GM23338 (cell line): ENCODE measurements around the gene UPF1. TPM values are rescaled to one million over a fixed set of nuclear protein-coding genes. Genes with fewer than 3 reads are reported as not detected.

Experiments used
- ATAC-seq: fragments of 200-7000 bp; cut with Tn5 transposase; 3 replicates; pipeline ENCODE4 v1.9.1; 2020
- DNase-seq: peaks from one replicate; pipeline ENCODE4 v3.0.0-alpha.2; 2015; ENCODE audit warnings: low spot score
- H2AFZ ChIP-seq: fragments of 200-600 bp; sonication (generic); 2 replicates; pipeline ENCODE4 v1.8.0; 2016; ENCODE audit warnings: antibody characterized with exemption, mild to moderate bottlenecking, moderate library complexity
- H3F3A ChIP-seq: fragments of 200-600 bp; sonication (generic); replicated peaks from 2 replicates; pipeline ENCODE4 v1.8.0; 2017; ENCODE audit warnings: antibody characterized with exemption, mixed run types, low read depth
- H3K27ac ChIP-seq: fragments of 200-600 bp; sonication (generic); 2 replicates; pipeline ENCODE4 v1.6.1; 2016; ENCODE audit warnings: low read depth
- H3K27me3 ChIP-seq: fragments of 200-600 bp; sonication (generic); 2 replicates; pipeline ENCODE4 v1.8.0; 2016; ENCODE audit warnings: mild to moderate bottlenecking, mixed run types, moderate library complexity; ENCODE audit not compliant: insufficient read depth
- H3K36me3 ChIP-seq: fragments of 200-600 bp; sonication (generic); 2 replicates; pipeline ENCODE4 v1.8.0; 2016; ENCODE audit warnings: mild to moderate bottlenecking; ENCODE audit not compliant: insufficient read depth
- H3K4me1 ChIP-seq: fragments of 200-600 bp; sonication (generic); 2 replicates; pipeline ENCODE4 v1.8.0; 2016; ENCODE audit warnings: mild to moderate bottlenecking, moderate library complexity; ENCODE audit not compliant: insufficient read depth
- H3K4me2 ChIP-seq: fragments of 200-600 bp; sonication (generic); 2 replicates; pipeline ENCODE4 v1.7.1; 2017; ENCODE audit warnings: mixed run types
- H3K4me3 ChIP-seq: fragments of 200-600 bp; sonication (generic); 2 replicates; pipeline ENCODE4 v1.6.1; 2016; ENCODE audit warnings: mixed run types
- H3K79me2 ChIP-seq: fragments of 200-600 bp; sonication (generic); replicated peaks from 2 replicates; pipeline ENCODE4 v1.8.0; 2017; ENCODE audit warnings: mild to moderate bottlenecking; ENCODE audit not compliant: insufficient read depth
- H3K9me2 ChIP-seq: fragments of 200-600 bp; sonication (generic); 2 replicates; pipeline ENCODE4 v1.8.0; 2017; ENCODE audit not compliant: insufficient read depth
- H4K20me1 ChIP-seq: fragments of 200-600 bp; sonication (generic); replicated peaks from 2 replicates; pipeline ENCODE4 v1.8.0; 2017; ENCODE audit warnings: mild to moderate bottlenecking; ENCODE audit not compliant: insufficient read depth
- H3K27ac Mint-ChIP-seq: 2 replicates; pipeline ENCODE4 v1.8.0; 2020; ENCODE audit warnings: inconsistent platforms, mild to moderate bottlenecking, moderate library complexity, mixed read lengths
- H3K27me3 Mint-ChIP-seq: 3 replicates; pipeline ENCODE4 v1.8.0; 2022; ENCODE audit warnings: low read depth, mild to moderate bottlenecking, moderate library complexity, mixed read lengths, inconsistent platforms; ENCODE audit not compliant: insufficient read depth, poor library complexity
- H3K36me3 Mint-ChIP-seq: 3 replicates; pipeline ENCODE4 v1.8.0; 2021; ENCODE audit warnings: low read depth, mild to moderate bottlenecking, inconsistent platforms, moderate library complexity, mixed read lengths
- H3K4me1 Mint-ChIP-seq: 3 replicates; pipeline ENCODE4 v1.8.0; 2020; ENCODE audit warnings: mild to moderate bottlenecking, inconsistent platforms, mixed read lengths
- H3K4me3 Mint-ChIP-seq: 3 replicates; pipeline ENCODE4 v1.8.0; 2021; ENCODE audit warnings: moderate library complexity, mild to moderate bottlenecking, inconsistent platforms, mixed read lengths
- H3K9me3 Mint-ChIP-seq: 3 replicates; pipeline ENCODE4 v1.8.0; 2020; ENCODE audit warnings: moderate library complexity, mild to moderate bottlenecking, inconsistent platforms, mixed read lengths
- CREB1 ChIP-seq: fragments of 250-450 bp; sonication (Bioruptor Pico); IDR thresholded peaks from 2 replicates; pipeline ENCODE4 v1.5.0; 2020; ENCODE audit warnings: low read depth, mild to moderate bottlenecking, moderate library complexity
- CTCF ChIP-seq, 2 experiments: fragments of 200-600 bp in 1 of 2; sonication (generic) in 1 of 2; conservative IDR thresholded peaks; 2 replicates each; pipeline versions ENCODE4 v1.5.1 to v1.6.1; 2016 to 2017; ENCODE audit warnings: antibody characterized with exemption in 2 of 2, low read depth in 2 of 2, mild to moderate bottlenecking in 2 of 2, moderate library complexity in 1 of 2
- ETS1 ChIP-seq: IDR thresholded peaks from 2 replicates; pipeline ENCODE4 v1.6.1; 2016; ENCODE audit warnings: antibody characterized with exemption
- EZH2 ChIP-seq: fragments of 200-600 bp; sonication (generic); IDR thresholded peaks from one replicate; pipeline ENCODE4 v1.8.0; 2017; ENCODE audit warnings: antibody characterized with exemption, mild to moderate bottlenecking, low read depth; ENCODE audit not compliant: unreplicated experiment
- EZH2phosphoT487 ChIP-seq: fragments of 200-600 bp; sonication (generic); IDR thresholded peaks from one replicate; pipeline ENCODE4 v1.8.1; 2018; ENCODE audit warnings: antibody characterized with exemption; ENCODE audit not compliant: unreplicated experiment
- JUNB ChIP-seq: IDR thresholded peaks from one replicate; pipeline ENCODE4 v1.6.1; 2016; ENCODE audit warnings: antibody characterized with exemption; ENCODE audit not compliant: unreplicated experiment
- NANOG ChIP-seq: IDR thresholded peaks from 2 replicates; pipeline ENCODE4 v1.6.1; 2016; ENCODE audit warnings: antibody characterized with exemption, borderline replicate concordance
- POLR2AphosphoS5 ChIP-seq: IDR thresholded peaks from 2 replicates; pipeline ENCODE4 v1.6.1; 2016; ENCODE audit warnings: antibody characterized with exemption, low read depth
- REST ChIP-seq: IDR thresholded peaks from one replicate; pipeline ENCODE4 v1.6.1; 2018; ENCODE audit warnings: antibody characterized with exemption; ENCODE audit not compliant: unreplicated experiment
- STAT1 ChIP-seq: IDR thresholded peaks from one replicate; pipeline ENCODE4 v1.6.1; 2016; ENCODE audit warnings: antibody characterized with exemption; ENCODE audit not compliant: unreplicated experiment
- ZNF114 ChIP-seq: fragments of 250-450 bp; sonication (Bioruptor Pico); IDR thresholded peaks from 2 replicates; pipeline ENCODE4 v1.5.0; 2020; ENCODE audit warnings: mild to moderate bottlenecking, moderate library complexity
- ZNF331 ChIP-seq: fragments of 250-450 bp; sonication (Bioruptor Pico); IDR thresholded peaks from 2 replicates; pipeline ENCODE4 v1.5.0; 2020; ENCODE audit warnings: low read depth, mild to moderate bottlenecking, moderate library complexity
- ZNF462 ChIP-seq: fragments of 250-450 bp; sonication (Bioruptor Pico); IDR thresholded peaks from 2 replicates; pipeline ENCODE4 v1.5.0; 2020; ENCODE audit warnings: mild to moderate bottlenecking, moderate library complexity
- polyA plus RNA-seq: library from polyadenylated mRNA; unstranded; fragments of >200 nt; fragmentation: Nextera tagmentation; extraction: Ambion mirVana; gene quantifications from 2 replicates; pipeline ENCODE4 v1.2.1, GENCODE V29; 2016
- total RNA-seq: library from RNA; depleted of rRNA; stranded (reverse); fragments of >200 nt; shearing (Covaris generic); gene quantifications from 2 replicates; pipeline ENCODE4 v1.2.3, GENCODE V29; 2014

Gene UPF1
- total and polyA plus RNA-seq, 2 experiments from 2014 or later: 13.8 to 138 TPM

- 0 out of 2 replicates have a peak, but pooled peaks cover 4% of the 10 kb centered on the region for H3K36me3 ChIP-seq
- H3K4me3 Mint-ChIP-seq: no peak overlapping the region
- no peaks in the 10 kb centered on the region for H3K27me3 ChIP-seq
- H4K20me1 ChIP-seq: peaks cover 3% of the 10 kb centered on the region
- peaks cover 28% of the 10 kb centered on the region for H3K36me3 Mint-ChIP-seq
- H3K4me1 Mint-ChIP-seq: no peaks in the 10 kb centered on the region
- no peak overlapping the region for H3K27ac Mint-ChIP-seq
- H3K27me3 Mint-ChIP-seq: peaks cover 3% of the 10 kb centered on the region
- H3K9me3 Mint-ChIP-seq: no peaks in the 10 kb centered on the region
- no peak overlapping the region for H3K27ac ChIP-seq
- H3K79me2 ChIP-seq: peaks cover 9% of the 10 kb centered on the region; the same call in 1 of the 2 replicates
- no peak for TF ChIP-seq ZNF462
- no peak for TF ChIP-seq CREB1 (CRISPR knock-in tag)
- no peak for TF ChIP-seq EZH2phosphoT487
- no peak for TF ChIP-seq ETS1
- TF ChIP-seq NANOG: no peak
- TF ChIP-seq ZNF331: no peak
- TF ChIP-seq REST: no peak
- no peak for TF ChIP-seq ZNF114 (CRISPR knock-in tag)
- TF ChIP-seq POLR2AphosphoS5: no peak
- no peak for TF ChIP-seq STAT1
- TF ChIP-seq JUNB: no peak
- no peak for TF ChIP-seq CTCF (conservative IDR thresholded peaks at IDR 0.05; ENCODE audit: low read depth in 2 of 2)
- no peak for TF ChIP-seq EZH2
- no peak overlapping the region for H3K4me3 ChIP-seq
- no peak overlapping the region for H2AFZ ChIP-seq
- no peak for DNase-seq
- no peaks in the 10 kb centered on the region for H3F3A ChIP-seq
- no peak overlapping the region for H3K4me2 ChIP-seq
- no peaks in the 10 kb centered on the region for H3K4me1 ChIP-seq
- no peak for ATAC-seq
- H3K9me2 ChIP-seq: no peaks in the 10 kb centered on the region
Observed at GRCh38 chr19:18910801-18911436, 79.2 kb downstream of the UPF1 start.
